Skin epidermis (tissue), 12 donors: ENCODE results near the gene SENP1.
"Not testable (repeated sequence)": the region's sequence is repeated elsewhere in the genome, so short reads cannot be mapped to it uniquely, and the experiment has no call there.

Experiments
- H3K27ac ChIP-seq, 21 experiments: fragments of 200-600 bp; sonication (generic) in 11 of 21; one replicate each; pipeline ENCODE4 v1.5.0; 2020; ENCODE audit warnings: mild to moderate bottlenecking in 3 of 21, inconsistent platforms in 2 of 21, moderate library complexity in 2 of 21
- H3K4me3 ChIP-seq, 7 experiments: fragments of 200-600 bp; sonication (generic) in 2 of 7; one replicate each; pipeline ENCODE4 v1.5.0; 2020; ENCODE audit warnings: inconsistent platforms in 2 of 7, mild to moderate bottlenecking in 2 of 7, moderate library complexity in 1 of 7

SENP1 gene

GRCh38 chr12:48105867-48106680 is at the start of gene SENP1:
Gene SENP1 (minus strand): TSS chr12:48106079. CDS start chr12:48101472, 4,607 bp downstream.
- Histone ChIP-seq H3K4me3 (peak within 1 kb of the TSS; percentile 79 to 100 (median 97)), H3K27ac (peak within 1 kb of the TSS; percentile 71 to 99 (median 97))

GRCh38 chr12:48151103-48151771 is 45.4 kb upstream of the SENP1 start:
- Histone ChIP-seq H3K27ac (no peak overlapping the region), H3K4me3 (no peak overlapping the region)

GRCh38 chr12:48145981-48146380 is 40.1 kb upstream of the SENP1 start:
- no peak overlapping the region for H3K27ac ChIP-seq
- H3K4me3 ChIP-seq, result no peak overlapping the region

GRCh38 chr12:48143898-48144297 is 38.0 kb upstream of the SENP1 start:
- Histone ChIP-seq H3K27ac (no peak overlapping the region), H3K4me3 (no peak overlapping the region)

- Histone ChIP-seq H3K4me3 (no peak overlapping the region), H3K27ac (no peak overlapping the region)
Measured at GRCh38 chr12:48142818-48143674, 37.2 kb upstream of the SENP1 start.

GRCh38 chr12:48135027-48135426 is 29.1 kb upstream of the SENP1 start:
- Histone ChIP-seq H3K27ac (no peak overlapping the region), H3K4me3 (no peak overlapping the region)

GRCh38 chr12:48132826-48133225 is 26.9 kb upstream of the SENP1 start:
- H3K4me3 ChIP-seq, result no peak overlapping the region
- H3K27ac ChIP-seq, result no peak overlapping the region

GRCh38 chr12:48131517-48131916 is 25.6 kb upstream of the SENP1 start:
- Histone ChIP-seq H3K4me3 (no peak overlapping the region), H3K27ac (no peak overlapping the region)

- H3K4me3 ChIP-seq, result no peak overlapping the region
Measured at GRCh38 chr12:48129376-48129775, 23.5 kb upstream of the SENP1 start.

GRCh38 chr12:48128800-48129199 is 22.9 kb upstream of the SENP1 start:
- H3K4me3 ChIP-seq, result no peak overlapping the region
- no peak overlapping the region for H3K27ac ChIP-seq

More at GRCh38 chr12:48129376-48129775, 23.5 kb upstream of the SENP1 start:
- no peak overlapping the region for H3K27ac ChIP-seq

- Histone ChIP-seq H3K27ac (no peak overlapping the region), H3K4me3 (no peak overlapping the region)
Measured at GRCh38 chr12:48126953-48127630, 21.2 kb upstream of the SENP1 start.

- Histone ChIP-seq H3K27ac (no peak overlapping the region), H3K4me3 (no peak overlapping the region)
Measured at GRCh38 chr12:48125985-48126384, 20.1 kb upstream of the SENP1 start.

GRCh38 chr12:48125542-48125941 is 19.7 kb upstream of the SENP1 start:
- H3K27ac ChIP-seq, H3K4me3 ChIP-seq: not testable (repeated sequence)

GRCh38 chr12:48123169-48123568 is 17.3 kb upstream of the SENP1 start:
- H3K27ac ChIP-seq, result no peak overlapping the region
- H3K4me3 ChIP-seq, result no peak overlapping the region

- no peak overlapping the region for H3K27ac ChIP-seq
- no peak overlapping the region for H3K4me3 ChIP-seq
Measured at GRCh38 chr12:48122065-48122834, 16.4 kb upstream of the SENP1 start.

GRCh38 chr12:48121522-48121921 is 15.6 kb upstream of the SENP1 start:
- Histone ChIP-seq H3K4me3 (no peak overlapping the region), H3K27ac (no peak overlapping the region)

GRCh38 chr12:48119834-48120195 is 13.9 kb upstream of the SENP1 start:
- peak overlapping the region in 11 of 21 experiments; percentile 5 to 71 (median 49) for H3K27ac ChIP-seq
- peak overlapping the region; percentile 46 to 71 (median 59) for H3K4me3 ChIP-seq

- Histone ChIP-seq H3K27ac (peak within 1 kb of the TSS in 14 of 21 experiments; percentile 5 to 71 (median 48)), H3K4me3 (peak within 1 kb of the TSS; percentile 46 to 71 (median 59))
Measured at GRCh38 chr12:48119078-48119833, 13.4 kb upstream of the SENP1 start, which contains the start of gene PFKM. Gene PFKM (plus strand): TSS chr12:48119364. CDS start chr12:48122775, 3,411 bp downstream.
